HG03280 (cell line): Measurements from ENCODE around the gene GABRR2.
A peak's percentile ranks its signal among the peaks of the same experiment; 100 is the strongest.
"Not testable (repeated sequence)": the region's sequence is repeated elsewhere in the genome, so short reads cannot be mapped to it uniquely, and the experiment has no call there.

Experiments used
- ATAC-seq: cut with Tn5 transposase; IDR thresholded peaks from one replicate; pipeline ENCODE4 v1.9.1; 2021; ENCODE audit warnings: mild to moderate bottlenecking, moderate library complexity; ENCODE audit not compliant: unreplicated experiment

GABRR2 gene

GRCh38 chr6:89295981-89296380, 19.1 kb downstream of the GABRR2 start:
- no peak for ATAC-seq

- not testable (repeated sequence) for ATAC-seq
Measured at GRCh38 chr6:89295116-89295515, 20.0 kb downstream of the GABRR2 start.

GRCh38 chr6:89291256-89291819, 23.8 kb downstream of the GABRR2 start:
- no peak for ATAC-seq

GRCh38 chr6:89290401-89291155, 24.5 kb downstream of the GABRR2 start:
- ATAC-seq = no peak

GRCh38 chr6:89289710-89290109, 25.4 kb downstream of the GABRR2 start:
- no peak for ATAC-seq

- no peak for ATAC-seq
Measured at GRCh38 chr6:89287351-89288028, 27.6 kb downstream of the GABRR2 start.

GRCh38 chr6:89286516-89286915, 28.6 kb downstream of the GABRR2 start:
- no peak for ATAC-seq

GRCh38 chr6:89284963-89285735, 29.9 kb downstream of the GABRR2 start:
- no peak for ATAC-seq

GRCh38 chr6:89284081-89284480, 31.0 kb downstream of the GABRR2 start:
- ATAC-seq = no peak

GRCh38 chr6:89282749-89283148, 32.4 kb downstream of the GABRR2 start:
- ATAC-seq = no peak

GRCh38 chr6:89281779-89282246, 33.3 kb downstream of the GABRR2 start:
- peak; percentile 97 for ATAC-seq

- ATAC-seq = no peak
Measured at GRCh38 chr6:89278956-89279355, 36.1 kb downstream of the GABRR2 start.

GRCh38 chr6:89275900-89276299, 39.2 kb downstream of the GABRR2 start:
- ATAC-seq = no peak

GRCh38 chr6:89273816-89274215, 41.3 kb downstream of the GABRR2 start:
- ATAC-seq = no peak

- ATAC-seq = no peak
Measured at GRCh38 chr6:89272596-89272995, 42.5 kb downstream of the GABRR2 start.

- peak; percentile 42 for ATAC-seq
Measured at GRCh38 chr6:89270951-89271721, 44.0 kb downstream of the GABRR2 start.

- no peak for ATAC-seq
Measured at GRCh38 chr6:89269981-89270380, 45.1 kb downstream of the GABRR2 start.

GRCh38 chr6:89269252-89269651, 45.8 kb downstream of the GABRR2 start:
- ATAC-seq = no peak

- ATAC-seq = no peak
Measured at GRCh38 chr6:89268776-89269175, 46.3 kb downstream of the GABRR2 start.

GRCh38 chr6:89267918-89268317, 47.2 kb downstream of the GABRR2 start:
- no peak for ATAC-seq
